GM19240 (cell line): Measurements from ENCODE around the gene ABCB6.
A peak's percentile ranks its signal among the peaks of the same experiment; 100 is the strongest.
"Not testable (repeated sequence)": the region's sequence is repeated elsewhere in the genome, so short reads cannot be mapped to it uniquely, and the experiment has no call there.

ENCODE experiments used
- DNase-seq: peaks from one replicate; pipeline ENCODE4 v3.0.0; 2011; ENCODE audit warnings: low spot score; ENCODE audit not compliant: insufficient read length

ABCB6 gene

DNA sequence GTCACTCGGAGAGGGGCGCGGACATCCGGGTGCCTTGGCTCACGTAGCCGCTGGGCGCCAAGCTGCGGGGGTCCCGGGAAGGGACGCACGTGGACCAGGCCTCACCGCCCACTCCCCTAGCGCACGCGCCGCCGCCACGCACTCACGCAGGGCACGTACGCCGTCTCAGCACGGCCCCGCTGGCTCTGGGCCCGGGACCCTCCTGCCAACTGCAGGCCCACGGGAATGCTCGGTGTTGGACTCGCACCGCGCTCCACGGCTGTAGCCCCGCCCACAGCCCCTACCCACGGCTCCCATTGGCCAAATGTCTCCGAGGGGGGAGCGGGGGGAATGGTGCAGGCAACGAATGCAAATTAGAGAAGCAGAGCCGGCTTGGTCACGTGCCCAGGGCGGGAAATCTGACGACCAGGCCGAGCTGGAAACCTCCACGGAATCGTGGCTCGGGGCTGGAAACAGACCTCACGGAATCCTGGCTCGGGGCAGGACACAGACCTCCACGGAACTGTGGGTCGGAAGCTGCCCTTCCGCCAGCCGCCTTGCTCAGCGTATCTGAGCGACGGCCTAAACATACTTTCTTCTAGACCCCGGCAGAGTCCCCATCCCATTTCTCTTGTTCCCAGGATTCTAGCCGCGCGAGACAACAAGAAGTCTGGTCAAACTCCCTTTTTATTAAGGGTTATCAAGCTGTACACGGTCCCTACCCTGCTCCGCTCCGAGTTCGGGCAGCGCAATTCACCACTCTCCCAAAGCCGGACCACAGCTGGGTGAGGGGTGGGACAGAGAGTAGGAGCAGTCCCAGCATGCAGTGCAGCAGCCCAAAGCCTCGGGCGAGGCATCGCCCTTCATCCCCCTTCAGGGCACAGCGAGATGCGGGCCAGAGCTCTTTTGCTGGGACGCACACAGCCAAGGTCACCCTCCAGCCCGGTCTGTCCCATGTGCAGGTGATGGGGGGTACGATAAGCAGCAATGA is at the start of gene ABCB6:
Gene ABCB6 (minus strand): TSS at position 227 of the 970 bp plus-strand sequence. CDS start 285 bp downstream, outside the sequence.
- DNase-seq, result peak; percentile 95

DNA sequence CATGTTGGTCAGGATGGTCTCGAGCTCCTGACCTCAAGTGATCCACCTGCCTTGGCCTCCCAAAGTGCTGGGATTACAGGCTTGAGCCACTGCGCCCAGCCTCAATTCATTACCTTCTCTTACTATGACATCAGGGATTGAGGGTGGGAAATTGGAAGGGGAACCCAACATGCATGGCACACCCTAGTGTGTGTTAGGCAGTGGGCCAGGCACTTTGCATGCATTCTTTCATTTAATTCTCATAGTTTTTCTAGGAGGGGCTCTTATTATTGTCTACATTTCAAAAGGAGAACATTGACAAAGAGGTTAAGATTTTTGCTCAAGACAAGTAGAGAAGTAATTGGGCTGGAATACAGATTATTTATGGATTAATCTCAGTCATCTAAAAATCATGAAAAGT is 49.5 kb upstream of the ABCB6 start:
- no peak for DNase-seq

DNA sequence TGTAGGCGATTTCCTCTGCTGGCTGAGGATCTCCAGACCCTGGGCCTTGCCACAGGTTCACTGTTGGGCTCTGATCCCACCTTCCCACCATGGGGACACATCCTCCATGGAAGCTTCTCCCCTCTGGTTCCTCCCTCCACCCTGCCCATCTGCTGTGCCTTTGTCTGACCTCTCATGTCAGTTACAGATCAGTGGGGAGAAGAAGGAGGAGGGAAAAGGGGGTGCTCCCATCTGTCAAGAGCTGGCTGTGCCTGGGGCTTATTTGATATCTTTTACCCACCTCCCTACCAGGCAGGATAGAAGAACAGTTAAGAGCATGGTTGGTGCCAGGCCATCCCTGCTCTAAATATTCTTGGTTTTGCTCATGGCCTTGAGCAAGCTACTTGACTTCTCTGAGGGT is 48.1 kb upstream of the ABCB6 start:
- no peak for DNase-seq

DNA sequence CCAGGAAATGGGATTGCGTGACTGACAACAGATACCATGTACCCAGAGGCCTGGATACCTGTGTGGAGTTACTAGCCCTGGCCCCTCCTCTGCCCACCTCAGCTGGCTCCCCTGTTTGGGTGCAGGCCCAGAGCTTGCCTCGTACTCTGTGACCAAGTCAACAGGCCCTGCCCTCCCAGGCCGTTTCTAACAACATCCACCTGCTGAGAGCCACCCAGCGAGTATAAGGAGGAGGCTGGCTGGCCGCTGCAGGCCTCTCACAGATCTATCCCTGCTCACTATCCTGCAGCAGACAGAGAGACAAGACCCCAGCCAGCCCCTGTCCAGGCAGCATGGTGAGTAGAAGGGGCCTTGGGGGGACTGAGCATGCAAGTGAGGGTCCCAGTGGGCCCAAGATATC is 47.5 kb upstream of the ABCB6 start:
- no peak for DNase-seq

DNA sequence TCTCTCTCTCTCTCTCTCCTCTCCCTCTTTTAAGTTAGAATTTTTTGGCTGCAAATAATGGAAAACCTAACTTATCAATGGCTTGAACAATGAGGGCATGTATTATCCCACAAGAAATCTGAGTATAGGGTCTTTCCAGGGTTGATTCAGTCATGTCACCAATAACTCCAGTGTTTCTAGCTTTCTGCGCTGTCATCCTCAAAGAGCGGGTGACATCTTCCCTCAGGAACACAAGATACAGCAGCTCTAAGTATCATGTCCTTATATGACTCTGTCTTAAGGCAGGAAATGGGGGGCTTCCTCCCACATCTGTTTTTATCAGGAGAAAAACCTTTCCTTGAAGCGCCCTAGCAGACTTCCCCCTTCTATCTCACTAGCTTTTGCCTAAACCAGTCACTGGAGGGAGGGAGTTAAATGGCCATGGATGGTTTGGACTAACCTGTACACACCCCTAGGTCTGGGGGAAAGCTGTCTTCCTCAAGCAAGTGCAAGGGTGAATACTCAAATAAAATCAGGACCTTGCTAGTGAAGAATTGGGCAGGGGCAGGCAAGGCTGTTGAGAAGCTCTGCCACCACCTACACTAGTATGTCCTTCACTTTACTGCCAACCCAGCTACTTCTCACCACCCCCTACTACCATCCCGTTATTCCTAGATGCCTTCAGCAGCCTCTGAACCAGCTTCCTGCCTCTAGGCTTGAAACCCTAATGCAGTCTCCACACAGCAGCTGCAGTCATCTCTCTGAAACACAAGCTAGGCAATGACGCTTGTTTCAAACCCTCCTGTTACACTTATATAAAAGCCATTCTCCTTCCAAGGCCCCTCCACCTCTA is 42.5 kb upstream of the ABCB6 start:
- no peak for DNase-seq

DNA sequence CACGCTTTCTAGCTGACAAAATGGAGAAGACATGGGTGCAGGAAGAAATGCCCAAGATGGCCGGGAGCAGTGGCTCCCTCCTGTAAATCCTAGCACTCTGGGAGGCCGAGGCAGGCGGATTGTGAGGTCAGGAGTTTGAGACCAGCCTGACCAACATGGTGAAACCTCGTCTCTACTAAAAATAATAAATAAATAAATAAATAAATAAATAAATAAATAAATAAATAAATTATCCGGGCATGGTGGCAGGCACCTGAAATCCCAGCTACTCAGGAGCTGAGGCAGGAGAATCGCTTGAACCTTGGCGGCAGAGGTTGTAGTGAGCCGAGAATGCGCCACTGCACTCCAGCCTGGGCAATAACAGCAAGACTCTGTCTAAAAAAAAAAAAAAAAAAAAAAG is 40.2 kb upstream of the ABCB6 start:
- DNase-seq, result not testable (repeated sequence)

DNA sequence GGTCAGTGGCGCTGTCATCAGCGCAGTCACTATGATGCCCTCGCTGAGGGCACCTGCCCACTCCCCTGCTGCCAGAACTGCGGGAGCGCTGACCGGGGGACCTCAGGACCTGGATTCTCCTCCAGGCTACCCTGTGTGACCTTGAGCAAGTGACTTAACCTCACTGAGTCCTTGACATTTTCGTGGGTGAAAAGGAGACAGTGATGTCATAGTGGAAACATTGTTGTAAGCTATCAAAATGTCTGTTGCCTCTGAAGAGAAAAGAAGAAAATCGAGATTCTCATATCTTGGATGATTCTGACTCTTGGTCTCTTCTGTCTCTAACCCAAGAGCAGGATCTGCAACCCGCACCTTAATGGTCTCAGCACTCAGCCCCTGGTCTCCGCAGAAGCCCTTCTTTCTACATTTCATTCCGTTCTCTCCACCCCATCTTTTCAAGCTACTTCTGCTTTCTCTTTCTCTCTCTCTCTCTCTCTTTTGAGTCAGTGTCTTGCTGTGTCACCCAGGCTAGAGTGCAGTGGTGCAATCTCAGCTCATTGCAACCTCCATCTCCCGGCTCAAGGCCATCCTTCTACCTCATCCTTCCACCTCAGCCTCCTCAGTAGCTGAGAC is 35.9 kb upstream of the ABCB6 start:
- no peak for DNase-seq

DNA sequence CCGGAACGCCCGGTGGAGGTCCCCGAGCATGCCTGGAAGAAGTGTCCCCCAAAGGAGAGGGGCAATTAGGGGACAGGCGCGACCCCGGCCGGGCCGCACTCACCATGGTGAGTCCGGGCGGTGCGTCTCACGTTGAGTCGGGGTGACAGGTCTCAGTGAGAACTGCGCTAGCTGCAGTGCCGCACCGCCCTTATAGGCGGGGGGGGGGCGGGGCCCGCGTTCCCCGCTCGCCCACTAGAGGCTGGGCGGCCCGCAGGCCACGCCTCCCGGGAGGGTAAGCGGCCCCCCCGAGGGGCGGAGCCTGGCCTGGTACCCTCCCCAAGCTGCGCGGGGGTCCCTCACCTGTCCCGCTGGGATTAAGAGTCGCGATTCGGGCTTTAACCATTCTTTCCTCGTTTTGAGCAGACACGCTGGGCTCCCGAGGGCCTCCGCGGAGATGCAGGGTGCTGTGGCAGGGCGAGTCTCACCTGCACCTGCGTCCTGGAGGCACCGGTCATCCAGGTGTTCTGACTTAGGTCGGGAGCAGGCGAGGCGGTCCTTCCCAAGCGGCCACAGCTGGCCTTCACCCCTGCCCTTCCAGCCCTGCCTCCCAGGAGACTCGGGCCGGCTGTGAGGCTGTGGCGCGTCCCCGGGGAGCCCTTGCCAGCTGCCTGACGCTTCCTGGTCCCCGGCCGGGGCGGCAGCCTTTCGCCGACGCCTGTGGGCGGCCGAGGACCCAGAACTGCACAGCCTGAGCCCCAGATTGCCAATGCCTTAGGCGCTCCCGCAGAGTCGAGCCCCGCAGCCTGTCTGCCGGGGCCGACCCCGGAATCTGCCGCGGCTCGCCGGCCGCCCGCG is 35.2 kb upstream of the ABCB6 start, which contains the start of gene TUBA4A:
Gene TUBA4A (minus strand): TSS at position 166 of the 837 bp plus-strand sequence. CDS start 60 bp downstream, at position 106.
- DNase-seq, result peak; percentile 80

DNA sequence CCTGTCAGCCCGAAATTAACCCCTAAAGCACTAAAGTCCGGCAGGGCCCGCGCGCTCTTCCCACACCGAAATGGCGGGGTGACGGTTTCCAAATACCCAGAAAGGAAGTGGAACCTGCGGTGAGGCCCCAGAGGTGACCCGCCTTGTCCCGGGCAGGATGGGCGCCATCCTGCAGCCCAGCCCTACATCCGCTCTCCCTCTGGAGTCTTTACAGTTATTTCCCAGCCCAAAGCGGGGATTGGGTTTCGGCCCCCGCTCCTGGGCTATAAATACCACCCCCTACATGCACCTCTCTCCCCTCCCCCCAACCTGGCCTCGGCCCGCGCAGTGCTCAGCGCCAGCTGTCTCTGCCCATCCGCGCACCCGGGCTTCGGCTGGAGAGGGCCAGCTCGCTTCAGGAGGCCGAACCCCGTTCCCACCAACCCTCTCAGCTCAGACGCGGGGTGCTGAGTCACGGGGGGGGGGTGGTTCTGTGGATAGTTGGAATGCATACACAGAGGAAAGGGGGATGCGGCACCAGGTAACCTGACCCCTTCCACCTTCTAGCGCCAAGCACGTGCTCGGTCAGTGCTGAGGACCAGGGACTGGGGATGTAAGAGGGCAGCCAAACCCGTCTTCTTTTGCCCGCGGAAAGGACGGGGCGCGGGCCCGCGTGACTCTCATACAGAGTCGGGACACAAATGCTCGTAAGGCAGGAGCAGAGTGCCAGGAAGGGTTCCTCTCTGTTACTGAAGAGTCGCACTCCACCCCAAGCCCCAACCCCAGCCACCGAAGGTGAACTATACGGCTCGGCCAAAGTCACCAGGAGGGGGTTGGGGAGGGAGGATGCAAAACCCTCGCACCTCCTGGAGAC is 34.4 kb upstream of the ABCB6 start, which contains the start of gene TUBA4B:
Gene TUBA4B (plus strand): TSS at position 344 of the 853 bp plus-strand sequence. CDS start 165 bp downstream, at position 509.
- no peak for DNase-seq

DNA sequence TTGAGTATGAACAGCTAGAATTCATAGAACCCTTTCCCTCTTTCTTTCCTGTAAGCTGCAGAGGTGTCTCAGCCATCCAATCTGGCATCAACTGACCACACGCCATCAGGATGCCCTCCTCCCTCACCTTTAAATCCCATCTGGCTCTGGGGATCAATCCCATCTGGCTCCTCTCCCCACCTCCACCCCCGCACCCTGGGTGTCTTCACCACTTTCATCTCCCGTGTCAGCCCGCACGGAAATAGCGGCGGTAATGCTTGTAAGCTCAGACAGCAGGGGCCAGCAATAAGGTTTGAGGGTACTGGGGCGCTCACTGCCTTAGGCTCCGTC is 33.8 kb upstream of the ABCB6 start:
- no peak for DNase-seq

DNA sequence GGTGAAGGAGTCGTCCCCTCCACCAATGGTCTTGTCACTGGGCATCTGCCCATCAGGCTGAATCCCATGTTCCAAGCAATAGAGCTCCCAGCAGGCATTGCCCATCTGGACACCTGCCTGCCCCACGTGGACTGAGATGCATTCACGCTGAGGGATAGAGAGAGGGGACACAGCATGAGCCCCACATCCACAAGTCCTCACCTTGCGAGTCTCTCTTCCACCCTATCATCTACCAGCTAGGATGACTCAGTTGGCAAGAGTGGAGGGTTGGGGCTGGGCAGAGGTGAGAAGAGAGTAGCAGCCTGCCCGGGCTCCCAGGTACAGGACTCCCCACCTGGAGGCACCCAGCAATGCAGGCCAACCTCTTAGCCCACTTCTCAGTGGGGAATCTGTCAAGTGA is 33.3 kb upstream of the ABCB6 start:
- DNase-seq, result no peak

DNA sequence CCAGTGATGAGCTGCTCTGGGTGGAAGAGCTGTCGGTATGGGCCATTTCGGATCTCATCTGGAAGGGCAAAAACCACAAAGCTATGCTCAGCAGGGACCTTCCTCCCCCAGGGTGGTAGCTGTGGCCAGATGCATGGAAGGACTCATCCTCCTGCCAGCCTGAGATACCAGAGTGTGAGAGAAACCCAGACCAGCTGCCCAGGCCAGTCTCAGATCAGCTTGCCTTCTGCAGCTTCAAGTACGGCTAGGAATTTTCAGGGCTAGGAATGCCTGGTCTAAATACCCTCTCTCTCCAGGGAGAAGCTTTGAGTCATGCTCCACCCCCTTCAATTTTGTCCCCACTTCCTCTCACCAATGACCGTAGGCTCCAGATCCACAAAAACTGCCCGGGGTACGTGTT is 32.9 kb upstream of the ABCB6 start:
- no peak for DNase-seq

DNA sequence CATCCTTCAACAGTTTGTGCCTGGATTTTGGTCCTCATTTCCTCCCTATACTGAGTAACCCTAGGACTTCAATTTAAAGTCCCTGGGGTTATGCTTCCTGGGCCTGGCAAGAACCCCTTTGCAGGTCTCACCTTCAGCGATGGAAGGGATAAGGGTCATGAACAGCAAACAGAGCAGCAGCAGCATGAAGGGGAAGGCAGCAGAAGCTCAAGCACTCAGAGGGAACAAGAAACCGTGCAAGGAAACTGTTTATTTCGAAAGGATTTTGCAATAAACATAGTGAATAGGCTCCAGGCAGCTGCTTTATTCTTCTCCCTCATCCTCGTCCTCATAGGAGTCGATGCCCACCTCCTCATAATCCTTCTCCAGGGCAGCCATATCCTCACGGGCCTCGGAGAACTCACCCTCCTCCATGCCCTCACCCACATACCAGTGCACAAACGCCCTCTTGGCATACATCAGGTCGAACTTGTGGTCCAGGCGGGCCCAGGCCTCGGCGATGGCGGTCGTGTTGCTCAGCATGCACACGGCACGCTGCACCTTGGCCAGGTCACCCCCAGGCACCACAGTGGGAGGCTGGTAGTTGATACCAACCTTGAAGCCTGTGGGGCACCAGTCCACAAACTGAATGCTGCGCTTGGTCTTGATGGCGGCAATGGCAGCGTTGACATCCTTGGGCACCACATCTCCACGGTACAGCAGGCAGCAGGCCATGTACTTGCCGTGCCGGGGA is 31.5 kb upstream of the ABCB6 start:
- DNase-seq, result no peak

DNA sequence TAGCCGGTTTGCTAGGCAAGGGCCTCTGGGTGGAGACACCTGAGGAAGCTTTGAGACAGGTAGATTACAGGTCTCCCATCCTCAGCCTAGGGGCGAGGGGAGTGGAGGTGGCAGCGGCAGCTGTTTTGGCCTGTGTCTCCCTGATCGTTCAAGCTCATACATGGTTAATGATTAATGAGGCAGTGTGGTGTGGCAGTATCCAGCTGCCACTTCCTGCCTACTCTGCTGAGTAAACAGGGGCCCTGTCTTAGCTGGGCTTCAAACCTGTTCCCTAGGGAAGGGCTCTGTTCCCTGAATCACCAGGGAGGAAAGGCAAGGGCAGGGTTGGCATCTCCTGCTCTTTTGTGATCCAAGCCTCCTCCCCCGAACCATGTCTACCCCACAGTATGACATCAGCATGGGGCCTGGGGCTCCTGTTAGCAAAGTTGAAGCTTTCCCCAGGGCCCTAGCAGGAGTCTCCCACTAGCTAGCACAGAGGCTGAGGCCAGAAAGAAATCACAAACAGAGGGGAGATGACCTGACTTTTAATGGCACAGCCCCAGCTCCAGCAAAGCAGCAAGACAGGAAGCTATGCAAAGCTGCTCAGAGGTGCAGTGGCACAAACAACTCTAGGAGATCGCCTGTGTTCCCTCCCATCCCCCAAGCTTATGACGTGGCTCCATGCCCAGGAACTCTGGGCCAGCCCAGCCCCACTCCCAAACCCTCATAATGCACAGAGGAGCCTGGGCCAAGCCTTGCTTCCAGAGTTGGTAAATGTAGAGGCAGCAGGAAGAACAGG is 30.6 kb upstream of the ABCB6 start:
- no peak for DNase-seq

DNA sequence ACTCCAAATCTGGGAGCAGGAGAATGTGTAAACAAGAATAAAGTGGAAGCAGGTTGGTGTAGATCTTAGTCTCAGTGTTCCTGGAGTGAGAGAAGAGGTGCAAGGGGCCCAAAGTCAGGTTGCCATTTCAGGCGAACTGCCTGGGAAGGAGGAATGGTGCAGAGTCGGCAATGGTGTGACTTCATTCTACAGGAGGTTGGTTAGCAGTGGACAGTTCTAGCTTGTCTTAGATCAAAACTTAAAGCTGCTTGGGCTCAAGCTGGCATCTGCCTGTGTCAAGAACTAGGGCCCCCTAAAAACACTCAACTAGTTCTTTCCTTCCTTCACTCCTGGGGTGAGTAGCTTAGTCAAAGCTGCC is 30.1 kb upstream of the ABCB6 start:
- DNase-seq, result no peak

DNA sequence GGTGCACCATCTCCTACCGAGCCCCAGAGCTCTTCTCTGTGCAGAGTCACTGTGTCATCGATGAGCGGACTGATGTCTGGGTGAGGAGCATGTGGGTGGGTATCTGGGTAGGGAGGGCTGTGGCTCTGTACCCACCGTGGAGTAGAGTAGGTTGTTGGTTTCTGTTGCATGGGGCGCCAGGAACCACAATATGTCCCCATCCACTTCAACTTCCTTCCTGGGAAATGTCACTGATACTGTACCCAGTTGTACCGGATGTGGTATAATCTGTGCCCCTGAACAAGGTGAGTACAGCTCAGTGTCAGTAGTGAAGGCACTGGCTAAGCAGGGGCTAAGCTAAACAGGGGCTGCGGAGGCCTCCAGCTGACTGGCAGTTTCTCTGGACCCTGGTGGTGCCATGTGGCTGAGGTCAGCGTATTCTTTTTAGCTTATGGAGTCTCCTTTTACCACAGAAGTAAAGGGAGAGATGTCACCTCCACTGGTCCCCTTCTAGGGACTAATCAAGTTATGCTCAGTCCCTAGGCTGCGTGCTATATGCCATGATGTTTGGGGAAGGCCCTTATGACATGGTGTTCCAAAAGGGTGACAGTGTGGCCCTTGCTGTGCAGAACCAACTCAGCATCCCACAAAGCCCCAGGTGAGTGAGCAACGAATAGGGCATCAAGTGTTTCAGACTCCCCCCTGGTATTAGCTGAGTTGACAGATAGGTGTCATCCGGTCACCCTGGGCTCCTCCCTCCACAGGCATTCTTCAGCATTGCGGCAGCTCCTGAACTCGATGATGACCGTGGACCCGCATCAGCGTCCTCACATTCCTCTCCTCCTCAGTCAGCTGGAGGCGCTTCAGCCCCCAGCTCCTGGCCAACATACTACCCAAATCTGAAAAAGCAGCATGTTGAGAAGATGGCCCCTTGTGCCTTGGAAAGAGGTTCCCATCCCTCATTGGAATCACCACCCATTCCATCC is 29.2 kb upstream of the ABCB6 start:
- DNase-seq, result no peak

DNA sequence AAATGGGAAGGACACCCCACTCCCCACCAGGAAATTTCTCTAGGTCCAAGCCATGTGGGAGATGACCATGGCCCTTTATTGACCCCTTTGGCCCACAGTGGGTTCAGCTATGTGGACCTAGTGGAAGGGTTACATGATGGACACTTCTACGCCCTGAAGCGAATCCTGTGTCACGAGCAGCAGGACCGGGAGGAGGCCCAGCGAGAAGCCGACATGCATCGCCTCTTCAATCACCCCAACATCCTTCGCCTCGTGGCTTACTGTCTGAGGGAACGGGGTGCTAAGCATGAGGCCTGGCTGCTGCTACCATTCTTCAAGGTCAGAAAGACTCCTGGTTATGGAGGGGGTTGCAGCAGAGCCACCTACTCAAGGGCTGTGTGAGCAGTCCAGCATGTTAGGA is 27.8 kb upstream of the ABCB6 start:
- no peak for DNase-seq
